Measurements from ENCODE around the gene SCO2.

SCO2 gene

GRCh38 chr22:50540381-50540780 is 15.0 kb upstream of the SCO2 start:
- ChIA-PET CTCF (interaction anchor here (0.8 to 1.8 kb wide), 4 partner anchors 15 to 23 kb away, joined by 3 to 11 read pairs (median 6); partner anchors contain the start of gene SCO2), POLR2A (interaction anchor here (2.2 kb wide), 1 partner anchor 15 kb away, joined by 19 read pairs; the partner anchor contains the start of gene SCO2)
- H3K4me1 ChIP-seq (ENCODE audit: control insufficient read depth, insufficient read depth, low read length): peaks cover 8% of the 10 kb centered on the region; the same call in 1 of the 2 replicates
- H3K4me3 ChIP-seq (ENCODE audit: low read depth, low read length): no peak overlapping the region
- H3K27ac ChIP-seq (ENCODE audit: extremely low read depth, low read depth, low read length): no peak overlapping the region
- no peaks in the 10 kb centered on the region for H3K36me3 ChIP-seq (ENCODE audit: control insufficient read depth in 2 of 2, insufficient read depth in 1 of 2, low read length in 2 of 2)
- TF ChIP-seq ZNF112 (tag by site-specific recombination; IDR thresholded peaks at IDR 0.05): no peak
- TF ChIP-seq GLI4 (tag by site-specific recombination; IDR thresholded peaks at IDR 0.05): no peak
- no peak for TF ChIP-seq ZNF175 (tag by site-specific recombination; IDR thresholded peaks at IDR 0.05)
- TF ChIP-seq ZNF596 (tag by site-specific recombination; IDR thresholded peaks at IDR 0.05): no peak
- no peak for TF ChIP-seq ZNF664 (tag by site-specific recombination; IDR thresholded peaks at IDR 0.05)
- TF ChIP-seq MEIS1 (CRISPR knock-in tag; IDR thresholded peaks at IDR 0.05; ENCODE audit: borderline replicate concordance): no peak
- H3K9me3 ChIP-seq (ENCODE audit: control insufficient read depth, insufficient read depth, low read depth, low read length): no peaks in the 10 kb centered on the region

GRCh38 chr22:50537765-50538164 is 12.4 kb upstream of the SCO2 start:
- Histone ChIP-seq H3K27ac (ENCODE audit: extremely low read depth, low read depth, low read length) (no peak overlapping the region), H3K36me3 (ENCODE audit: control insufficient read depth in 2 of 2, insufficient read depth in 1 of 2, low read length in 2 of 2) (no peaks in the 10 kb centered on the region), H3K4me1 (ENCODE audit: control insufficient read depth, insufficient read depth, low read length) (peaks cover 8% of the 10 kb centered on the region; the same call in 1 of the 2 replicates), H3K4me3 (ENCODE audit: low read depth, low read length) (no peak overlapping the region), H3K9me3 (ENCODE audit: control insufficient read depth, insufficient read depth, low read depth, low read length) (no peaks in the 10 kb centered on the region)
- ChIA-PET CTCF (interaction anchor here (0.9 to 1.4 kb wide), 3 partner anchors 12 to 26 kb away, joined by 4 to 8 read pairs (median 4); partner anchors contain the start of gene SCO2), POLR2A (interaction anchor here (1.5 kb wide), 1 partner anchor 12 kb away, joined by 5 read pairs; the partner anchor contains the start of gene SCO2)
- TF ChIP-seq ZNF184 (tag by site-specific recombination; IDR thresholded peaks at IDR 0.05) (no peak), ATF2 (tag by site-specific recombination; IDR thresholded peaks at IDR 0.05; ENCODE audit: low read depth) (no peak), PRDM10 (tag by site-specific recombination; IDR thresholded peaks at IDR 0.05) (0 out of 2 replicates have a peak, but pooled peaks have one; percentile 49)

GRCh38 chr22:50536226-50536625 is 10.8 kb upstream of the SCO2 start:
- POLR2A ChIA-PET: interaction anchor here (0.6 to 1.3 kb wide), 4 partner anchors 10 to 136 kb away, joined by 3 to 6 read pairs (median 4); partner anchors contain the start of genes LMF2, NCAPH2 and SCO2
- H3K4me1 ChIP-seq (ENCODE audit: control insufficient read depth, insufficient read depth, low read length): peaks cover 8% of the 10 kb centered on the region
- no peaks in the 10 kb centered on the region for H3K36me3 ChIP-seq (ENCODE audit: control insufficient read depth in 2 of 2, insufficient read depth in 1 of 2, low read length in 2 of 2)
- H3K9me3 ChIP-seq (ENCODE audit: control insufficient read depth, insufficient read depth, low read depth, low read length): no peaks in the 10 kb centered on the region
- no peak overlapping the region for H3K4me3 ChIP-seq (ENCODE audit: low read depth, low read length)
- TF ChIP-seq ZBTB26 (tag by site-specific recombination; optimal IDR thresholded peaks at IDR 0.05): no peak
- TF ChIP-seq ZSCAN16 (tag by site-specific recombination; IDR thresholded peaks at IDR 0.05): no peak
- no peak for TF ChIP-seq GLIS1 (tag by site-specific recombination; IDR thresholded peaks at IDR 0.05)
- no peak for TF ChIP-seq SP3 (tag by site-specific recombination; IDR thresholded peaks at IDR 0.05)
- no peak for TF ChIP-seq ZNF560 (tag by site-specific recombination; IDR thresholded peaks at IDR 0.05; ENCODE audit: borderline replicate concordance)
- TF ChIP-seq ZNF521 (tag by site-specific recombination; IDR thresholded peaks at IDR 0.05): no peak
- no peak for TF ChIP-seq ZNF777 (tag by site-specific recombination; IDR thresholded peaks at IDR 0.05; ENCODE audit: borderline replicate concordance)
- no peak for TF ChIP-seq ZSCAN5A (tag by site-specific recombination; IDR thresholded peaks at IDR 0.05)
- no peak for TF ChIP-seq ZNF335 (tag by site-specific recombination; conservative IDR thresholded peaks at IDR 0.05)
- no peak for TF ChIP-seq IKZF3 (tag by site-specific recombination; IDR thresholded peaks at IDR 0.05)
- no peak for TF ChIP-seq ZNF366 (tag by site-specific recombination; conservative IDR thresholded peaks at IDR 0.05)
- TF ChIP-seq ZNF274 (IDR thresholded peaks at IDR 0.05; ENCODE audit: low read length): no peak
- no peak for TF ChIP-seq ZNF274 (tag by site-specific recombination; IDR thresholded peaks at IDR 0.05; ENCODE audit: borderline replicate concordance)
- CTCF ChIA-PET: interaction anchor here (0.5 to 1.5 kb wide), 4 partner anchors 9 to 117 kb away, joined by 3 to 6 read pairs (median 4); partner anchors contain the start of genes SCO2 and SYCE3
- H3K27ac ChIP-seq (ENCODE audit: extremely low read depth, low read depth, low read length): no peak overlapping the region
